Posterior vena cava (tissue), 2 donors: ENCODE results near the gene MARCKSL1. TPM values are rescaled to one million over a fixed set of nuclear protein-coding genes. Genes with fewer than 3 reads are reported as not detected.
"Not testable (repeated sequence)": the region's sequence is repeated elsewhere in the genome, so short reads cannot be mapped to it uniquely, and the experiment has no call there.

Source experiments
- DNase-seq: peaks from one replicate; pipeline ENCODE4 v3.0.0-alpha.2; 2020; ENCODE audit warnings: low spot score
- intact Hi-C, 2 donors: fragments of 100-400 bp; cut with DNase I; formaldehyde crosslinking; loops; one replicate each; pipeline versions ENCODE4 v1.14.1 to v1.14.2; 2022 to 2023
- long read RNA-seq, 2 donors: library from polyadenylated mRNA; unstranded; transcript quantifications; one replicate each; pipeline ENCODE4 v2.0.0, GENCODE V29; 2020 to 2021
- total RNA-seq, 2 donors: library from RNA; stranded (reverse); fragmentation: NEBNext Ultra II Directional; extraction: Animal tissue kit (Norgen Biotek cat#: 25700); gene quantifications; one replicate each; pipeline ENCODE4 v1.2.1, GENCODE V29; 2021
- donor health status: DM: yes; HTN: yes; CAD: no.
- donor health status: DM: yes; HTN: yes; CAD: no.

The MARCKSL1 gene, protein sequence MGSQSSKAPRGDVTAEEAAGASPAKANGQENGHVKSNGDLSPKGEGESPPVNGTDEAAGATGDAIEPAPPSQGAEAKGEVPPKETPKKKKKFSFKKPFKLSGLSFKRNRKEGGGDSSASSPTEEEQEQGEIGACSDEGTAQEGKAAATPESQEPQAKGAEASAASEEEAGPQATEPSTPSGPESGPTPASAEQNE
- 10 to 100 TPM; 40.9 to 43.9 TPM for total RNA-seq
- long read RNA-seq, donor 1, transcript MARCKSL1-201 (2 exons, 1,699 nt), result major isoform, 57 of 61 reads
- long read RNA-seq, donor 1, partial matches to known transcripts, result 0 of 61 reads
- long read RNA-seq, donor 1, other reads (novel, unspliced or antisense), result 4 of 61 reads
- long read RNA-seq, donor 2, transcript MARCKSL1-201 (2 exons, 1,699 nt), result major isoform, 19 of 28 reads
- long read RNA-seq, donor 2, partial matches to known transcripts, result 4 of 28 reads
- long read RNA-seq, donor 2, other reads (novel, unspliced or antisense), result 5 of 28 reads

DNA sequence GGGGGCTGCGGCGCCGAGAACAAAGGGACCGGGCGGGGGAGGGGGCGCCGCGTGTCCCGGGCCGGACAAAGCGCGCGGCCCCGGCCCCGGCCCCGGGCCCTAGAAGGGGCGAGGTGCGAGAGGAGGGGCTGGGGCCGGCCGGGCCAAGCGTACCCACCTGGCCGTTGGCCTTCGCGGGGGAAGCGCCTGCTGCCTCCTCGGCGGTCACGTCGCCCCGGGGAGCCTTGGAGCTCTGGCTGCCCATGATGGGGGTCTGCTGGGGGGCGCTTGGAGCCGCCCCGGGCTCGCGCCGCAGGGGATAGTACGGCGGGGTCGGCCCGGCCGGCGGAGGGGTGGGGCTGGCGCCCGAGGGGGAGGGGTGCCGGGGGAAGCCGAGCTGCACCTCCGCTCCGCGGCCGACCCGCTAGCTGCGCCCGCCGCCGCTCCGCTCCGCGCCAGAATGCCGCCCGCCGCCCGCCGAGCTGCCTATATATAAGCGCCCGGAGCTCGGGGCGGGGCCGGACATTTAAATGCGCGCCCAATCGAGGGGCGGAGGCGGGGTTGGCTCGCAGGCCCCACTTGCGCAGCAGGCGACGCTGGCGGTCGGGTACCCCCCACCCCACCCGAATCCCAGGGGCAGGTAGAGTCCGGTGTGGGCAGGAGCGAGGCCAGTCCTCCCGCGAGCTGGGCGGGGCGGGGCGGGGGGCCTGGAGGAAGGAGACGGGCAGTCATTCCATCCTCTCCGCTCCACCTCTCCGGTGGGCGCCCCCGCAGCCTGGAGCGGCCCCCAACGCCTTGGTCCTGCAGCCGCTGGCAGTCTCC is at the start of gene MARCKSL1:
TSS of gene MARCKSL1 (minus strand) at position 444 of the 801 bp plus-strand sequence. CDS start at position 244, 200 bp downstream.
- DNase-seq, result peak; percentile 94
- intact Hi-C loops, result no loop called here

DNA sequence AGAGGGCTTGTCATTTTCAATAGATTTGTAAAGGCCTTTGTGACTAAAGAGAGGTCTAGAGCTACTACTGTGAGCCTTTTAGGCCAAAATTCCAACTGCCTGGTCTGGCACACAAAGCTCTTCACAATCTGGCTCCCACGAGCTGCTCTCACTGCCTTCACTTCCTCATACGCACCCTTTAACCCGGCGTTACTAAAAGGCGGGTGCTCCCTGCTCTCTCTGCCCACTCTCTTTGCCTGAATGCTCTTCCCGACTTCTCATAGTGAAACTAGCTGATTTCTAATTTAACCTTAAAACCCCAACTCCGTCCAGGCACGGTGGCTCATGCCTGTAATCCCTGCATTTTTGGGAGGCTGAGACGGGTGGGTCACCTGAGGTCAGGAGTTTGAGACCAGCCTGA is 44.0 kb upstream of the MARCKSL1 start:
- intact Hi-C loops, result no loop called here
- DNase-seq, result peak; percentile 12

DNA sequence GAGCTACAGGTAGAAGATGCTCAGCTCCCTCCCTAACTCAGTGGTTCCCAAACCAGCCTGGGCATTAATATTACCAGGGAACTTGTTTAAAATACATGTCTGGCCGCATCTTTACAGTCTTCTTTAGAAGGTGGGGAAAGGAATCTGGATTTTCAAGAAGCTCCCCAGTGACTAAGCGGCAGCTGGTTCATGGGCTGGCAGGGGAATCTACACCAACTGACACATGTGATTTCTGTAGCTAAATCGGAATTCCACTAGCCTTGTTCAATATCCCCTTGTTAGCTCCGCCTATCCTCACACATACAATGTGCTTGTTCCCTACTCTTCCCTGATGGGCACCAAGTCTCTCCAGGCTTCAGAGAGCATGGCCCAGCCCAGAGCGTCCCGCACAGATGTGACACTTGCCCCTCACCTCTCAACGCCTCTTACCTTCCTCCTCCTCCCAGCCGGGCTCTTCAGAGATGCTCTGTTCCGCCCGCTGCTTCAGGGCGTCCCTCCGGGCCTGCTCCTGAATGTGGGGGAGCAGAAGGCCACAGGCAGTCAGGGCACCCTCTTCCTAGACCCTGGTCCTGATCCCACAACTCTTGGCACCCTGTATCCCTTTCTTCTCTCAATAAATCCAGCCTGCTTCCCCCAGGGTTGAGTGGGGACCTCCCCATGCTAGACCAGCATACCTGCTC is 41.6 kb upstream of the MARCKSL1 start:
- intact Hi-C loops, result no loop called here
- no peak for DNase-seq

DNA sequence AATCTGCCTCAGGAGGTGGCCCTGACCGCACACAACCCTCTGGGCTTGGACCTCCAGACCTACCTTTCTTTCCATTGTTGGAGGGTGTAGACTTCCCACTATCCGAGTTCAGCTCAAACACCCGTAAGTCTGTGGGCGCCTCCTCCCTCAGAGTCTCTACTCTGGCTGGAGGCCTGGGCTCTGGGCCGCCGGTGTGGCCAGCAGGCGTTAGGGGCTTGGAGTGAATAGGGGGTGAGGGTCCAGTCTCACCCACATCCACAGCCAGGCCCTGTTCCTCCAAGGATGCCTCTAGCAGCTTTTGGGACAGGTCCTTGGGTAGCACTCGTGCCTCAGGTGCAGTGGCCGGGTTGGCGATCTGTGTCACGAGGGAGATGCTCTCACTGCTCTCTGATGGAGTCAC is 40.2 kb upstream of the MARCKSL1 start:
- intact Hi-C loops, result no loop called here
- DNase-seq, result no peak

DNA sequence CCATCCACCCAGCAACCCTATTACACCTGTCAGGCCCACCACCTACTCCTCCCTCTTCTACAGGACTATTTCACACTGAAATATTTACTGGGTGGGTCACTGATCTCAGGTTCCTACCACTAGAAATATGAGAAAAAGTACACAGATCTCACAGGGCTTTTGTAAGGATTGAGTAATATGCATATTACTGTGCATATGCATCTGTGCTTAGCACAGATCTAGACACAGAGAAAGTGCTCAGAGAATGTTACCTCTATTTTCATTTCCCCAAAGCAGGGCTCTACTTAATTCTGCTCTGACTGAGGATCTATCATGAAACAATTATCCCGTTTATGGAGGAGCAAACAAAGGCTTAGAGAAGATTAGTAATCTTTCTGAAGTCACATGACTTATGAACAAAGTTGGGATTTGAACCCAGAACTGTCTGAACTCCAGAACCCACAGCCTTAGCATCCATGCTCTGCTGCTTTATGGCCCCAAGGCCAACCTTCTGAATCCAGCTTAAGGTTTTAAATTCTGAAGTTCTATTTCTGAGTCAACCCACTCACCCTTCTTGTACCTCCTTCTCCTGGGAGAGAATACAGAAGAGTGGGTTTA is 38.1 kb upstream of the MARCKSL1 start:
- no peak for DNase-seq
- intact Hi-C loops, result no loop called here

DNA sequence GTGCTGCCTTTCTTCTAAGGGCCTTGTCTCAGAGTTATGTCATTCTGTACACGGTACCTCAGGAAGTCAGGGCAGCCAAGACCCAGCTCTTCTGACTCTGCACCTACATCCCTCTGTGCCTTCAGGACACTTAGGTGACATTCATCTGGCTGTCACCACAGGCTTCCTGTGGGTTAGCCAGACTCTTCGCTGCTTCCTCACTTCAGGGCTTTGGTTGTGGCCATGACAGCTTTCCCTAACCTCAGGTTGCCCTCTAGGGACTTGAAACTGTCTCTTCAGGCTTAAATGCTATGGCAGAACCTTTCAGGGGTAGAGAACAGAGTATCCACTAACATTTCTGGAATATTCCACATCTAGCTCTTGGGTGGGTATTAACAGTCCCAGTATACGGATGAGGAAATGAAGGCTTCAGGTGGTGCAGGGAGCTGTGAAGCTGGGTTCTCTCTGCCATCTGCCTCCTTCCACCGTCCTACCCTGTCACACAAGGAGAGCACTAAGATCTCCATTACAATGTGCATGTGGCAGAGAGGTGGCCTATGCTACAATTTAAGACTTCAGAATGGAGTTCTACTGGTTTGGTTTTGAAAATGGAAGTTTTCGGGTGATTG is 36.2 kb upstream of the MARCKSL1 start:
- intact Hi-C loops, result no loop called here
- no peak for DNase-seq

DNA sequence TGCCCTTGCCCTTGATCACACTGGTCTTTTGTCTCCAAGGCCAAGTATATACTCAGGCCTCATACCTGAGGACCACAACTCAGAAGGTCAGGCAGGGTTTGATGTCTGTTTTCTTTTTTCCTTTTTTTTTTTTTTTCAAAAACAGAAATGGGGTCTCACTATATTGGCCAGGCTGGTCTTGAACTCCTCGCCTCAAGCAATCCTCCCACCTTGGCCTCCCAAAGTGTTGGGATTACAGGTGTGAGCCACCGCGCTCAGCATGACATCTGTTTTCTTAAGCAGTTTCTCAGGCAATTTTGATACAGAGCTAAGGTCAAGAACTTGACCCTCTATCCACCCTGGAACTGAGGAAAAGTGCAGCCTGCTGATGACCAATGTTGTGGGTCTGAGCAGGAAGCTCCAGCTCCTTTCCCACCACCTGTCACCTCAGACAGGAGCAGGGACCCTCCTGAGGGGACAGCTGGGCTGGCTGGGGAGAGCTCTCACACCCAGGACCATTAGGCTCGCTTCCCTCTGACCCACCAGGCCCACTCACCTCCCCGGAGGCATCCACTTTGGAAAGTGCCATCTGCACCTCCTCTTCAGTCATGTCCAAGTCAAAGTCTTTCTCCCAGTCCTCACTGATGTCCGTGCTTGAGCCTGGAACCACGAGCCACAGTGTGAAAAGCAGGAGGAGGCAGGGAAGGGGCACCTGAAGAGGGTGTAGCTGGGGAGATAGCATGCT is 32.0 kb upstream of the MARCKSL1 start:
- intact Hi-C loops, result no loop called here
- DNase-seq, result no peak

DNA sequence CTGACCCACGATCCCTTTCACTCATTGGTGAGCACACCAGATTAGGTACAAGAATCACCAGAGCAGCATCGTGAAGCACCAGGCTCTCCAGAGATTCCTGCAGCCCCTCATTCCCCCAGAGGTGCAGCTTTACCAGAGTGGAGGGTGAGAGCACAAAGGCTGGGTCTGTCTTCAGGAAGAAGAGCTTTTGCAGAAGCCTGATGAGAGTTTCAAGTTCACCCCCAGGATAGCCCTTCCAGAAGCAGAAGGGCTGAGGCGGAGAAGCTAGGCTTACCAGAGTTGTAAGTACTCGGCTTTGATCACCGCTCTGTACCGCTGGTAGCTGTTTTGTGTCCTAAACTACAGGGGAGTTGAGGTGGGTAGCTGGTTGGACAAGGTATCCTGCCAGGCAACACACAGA is 29.4 kb upstream of the MARCKSL1 start:
- intact Hi-C loops, result no loop called here
- DNase-seq, result no peak

DNA sequence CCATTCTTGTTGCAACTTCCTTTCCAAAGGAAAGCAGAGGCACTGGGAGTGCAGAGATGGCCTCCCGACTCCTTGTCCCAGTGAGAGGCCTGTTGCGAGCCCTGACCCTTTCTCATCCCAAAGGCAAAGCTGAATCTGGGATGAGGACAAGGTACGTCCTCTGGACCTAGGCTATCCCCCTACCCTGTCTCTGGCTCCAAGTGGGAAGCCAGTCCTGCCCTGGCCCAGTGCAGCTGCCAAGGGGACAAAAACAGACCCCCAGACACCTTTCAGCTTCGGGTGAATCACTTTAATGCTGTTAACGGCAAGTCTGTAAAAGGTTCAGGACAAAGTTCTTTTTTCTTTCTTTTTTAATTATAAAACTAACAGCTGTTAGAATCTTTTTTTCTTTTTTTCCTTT is 28.8 kb upstream of the MARCKSL1 start:
- DNase-seq, result no peak
- intact Hi-C loops, result no loop called here

DNA sequence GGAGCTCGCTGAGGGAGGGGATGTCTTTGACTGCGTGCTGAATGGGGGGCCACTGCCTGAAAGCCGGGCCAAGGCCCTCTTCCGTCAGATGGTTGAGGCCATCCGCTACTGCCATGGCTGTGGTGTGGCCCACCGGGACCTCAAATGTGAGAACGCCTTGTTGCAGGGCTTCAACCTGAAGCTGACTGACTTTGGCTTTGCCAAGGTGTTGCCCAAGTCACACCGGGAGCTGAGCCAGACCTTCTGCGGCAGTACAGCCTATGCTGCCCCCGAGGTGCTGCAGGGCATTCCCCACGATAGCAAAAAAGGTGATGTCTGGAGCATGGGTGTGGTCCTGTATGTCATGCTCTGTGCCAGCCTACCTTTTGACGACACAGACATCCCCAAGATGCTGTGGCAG is 27.7 kb upstream of the MARCKSL1 start:
- DNase-seq, result no peak
- intact Hi-C loops, result no loop called here

DNA sequence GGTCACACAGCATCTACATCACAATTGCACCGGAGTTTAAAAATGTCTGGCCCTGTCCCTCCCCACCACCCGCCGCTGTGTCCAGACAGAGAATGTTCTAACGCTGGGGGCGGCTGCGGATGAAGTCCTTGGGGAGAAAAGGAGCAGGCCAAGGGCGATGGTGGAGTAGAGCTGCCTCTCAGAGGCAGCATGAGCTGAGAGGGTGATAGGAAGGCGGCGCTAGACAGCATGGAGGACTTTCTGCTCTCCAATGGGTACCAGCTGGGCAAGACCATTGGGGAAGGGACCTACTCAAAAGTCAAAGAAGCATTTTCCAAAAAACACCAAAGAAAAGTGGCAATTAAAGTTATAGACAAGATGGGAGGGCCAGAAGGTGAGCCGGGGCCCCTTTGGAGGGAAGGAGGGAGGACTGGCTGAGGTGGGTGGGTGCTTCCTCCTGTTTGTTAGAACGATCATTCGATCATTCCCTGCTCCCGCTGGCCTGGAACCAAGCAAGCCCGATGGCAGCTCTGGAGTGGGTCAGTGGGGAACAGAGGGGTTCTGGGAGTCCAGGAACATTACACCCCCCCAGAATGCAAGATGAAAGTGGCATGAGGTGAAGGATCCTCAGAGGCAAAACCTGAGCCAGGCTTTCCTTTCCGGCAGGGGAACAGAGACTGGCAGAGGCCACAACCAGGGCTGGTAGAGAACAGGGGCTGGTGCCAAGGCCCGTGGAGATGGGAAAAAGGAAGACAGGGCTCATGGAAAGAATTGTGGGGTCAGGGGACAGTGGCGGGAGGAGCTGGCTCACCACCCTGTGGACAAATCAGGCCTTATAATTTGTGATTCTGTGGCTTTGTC is 26.7 kb upstream of the MARCKSL1 start, which contains the start of the genes FAM229A and TSSK3:
TSS of gene FAM229A (minus strand) at position 12 of the 840 bp plus-strand sequence. CDS start 394 bp downstream, outside the sequence.
TSS of gene TSSK3 (plus strand) at position 66 of the 840 bp plus-strand sequence. CDS start at position 229, 163 bp downstream.
- no peak for DNase-seq
- intact Hi-C loops, result no loop called here

DNA sequence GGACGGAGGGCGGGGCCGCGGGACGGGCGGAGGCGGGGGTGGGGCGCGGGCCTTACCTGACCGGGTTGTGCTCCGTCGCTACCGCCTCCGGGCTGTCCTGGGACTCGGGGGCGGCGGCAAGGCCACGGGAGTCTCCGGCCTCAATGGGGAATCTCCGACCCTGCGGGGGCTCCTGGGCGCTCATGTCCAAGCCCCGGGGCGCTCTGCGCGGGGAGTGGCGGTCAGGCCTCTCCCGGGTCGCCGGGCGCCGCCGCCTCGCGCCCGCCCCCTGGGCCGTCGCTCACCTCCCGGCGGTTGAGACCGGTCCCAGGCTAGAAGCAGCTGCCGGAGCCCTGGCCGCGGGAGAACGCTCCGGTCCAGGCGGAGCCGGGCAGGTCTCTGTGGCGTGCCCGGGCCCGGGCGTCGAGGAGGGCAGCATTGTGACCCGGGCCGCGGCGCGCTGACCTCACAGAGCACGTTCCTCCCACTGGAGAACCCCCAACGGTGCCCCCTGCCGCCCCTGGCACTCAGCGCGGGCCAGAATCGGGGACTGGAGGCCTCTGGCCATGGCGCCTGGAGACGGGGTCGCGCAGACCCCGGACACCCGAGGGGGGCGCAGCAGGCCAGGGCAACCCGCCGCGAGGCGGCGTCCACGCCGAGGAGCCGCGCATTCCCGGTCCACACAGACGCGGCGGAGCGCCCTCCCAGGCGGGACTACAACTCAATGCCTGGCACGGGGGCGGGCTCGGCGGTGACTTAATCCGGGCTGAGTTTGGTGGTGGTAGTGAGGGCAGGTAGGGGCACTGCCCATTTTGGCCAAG is 25.8 kb upstream of the MARCKSL1 start:
- intact Hi-C loops, result no loop called here
- peak; percentile 85 for DNase-seq

DNA sequence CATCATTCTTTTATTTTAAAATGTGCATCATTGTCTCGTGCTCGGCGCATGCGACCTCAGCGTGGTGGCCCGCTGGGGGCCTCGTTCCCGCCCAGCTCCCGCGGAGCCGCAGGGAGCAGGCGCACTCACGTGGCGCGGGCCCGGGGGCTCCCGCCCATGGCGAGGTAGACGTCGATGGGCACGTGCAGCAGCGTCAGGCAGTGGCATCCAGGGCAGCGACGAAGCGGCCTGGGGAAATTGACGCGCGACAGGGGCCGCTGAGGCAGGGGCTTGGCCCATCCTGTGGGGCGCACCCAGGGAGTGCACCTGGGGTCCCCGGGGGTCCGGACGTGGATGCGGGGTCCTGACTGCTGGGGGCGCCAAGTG is 25.3 kb upstream of the MARCKSL1 start:
- intact Hi-C loops, result no loop called here
- DNase-seq, result no peak

DNA sequence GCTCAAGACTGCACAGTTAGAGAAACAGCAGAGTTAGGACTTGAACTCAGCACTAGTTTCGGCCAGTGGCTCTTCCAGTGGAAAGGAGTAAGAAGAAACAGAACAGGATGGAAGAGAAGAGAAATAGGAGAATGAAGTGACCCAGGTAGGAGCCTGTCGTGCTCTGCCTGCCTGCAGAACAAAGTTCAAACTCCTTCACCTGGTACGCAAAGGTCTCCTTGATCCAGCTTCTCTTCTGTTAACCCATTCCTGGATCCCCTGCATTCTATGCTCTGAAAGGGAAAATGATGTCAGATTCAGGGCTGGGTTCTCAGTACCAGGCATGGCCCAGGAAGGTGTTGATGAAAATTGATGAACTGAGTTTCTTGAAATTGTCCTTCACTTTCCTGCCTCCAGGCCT is 22.4 kb upstream of the MARCKSL1 start:
- intact Hi-C loops, result no loop called here
- DNase-seq, result no peak

DNA sequence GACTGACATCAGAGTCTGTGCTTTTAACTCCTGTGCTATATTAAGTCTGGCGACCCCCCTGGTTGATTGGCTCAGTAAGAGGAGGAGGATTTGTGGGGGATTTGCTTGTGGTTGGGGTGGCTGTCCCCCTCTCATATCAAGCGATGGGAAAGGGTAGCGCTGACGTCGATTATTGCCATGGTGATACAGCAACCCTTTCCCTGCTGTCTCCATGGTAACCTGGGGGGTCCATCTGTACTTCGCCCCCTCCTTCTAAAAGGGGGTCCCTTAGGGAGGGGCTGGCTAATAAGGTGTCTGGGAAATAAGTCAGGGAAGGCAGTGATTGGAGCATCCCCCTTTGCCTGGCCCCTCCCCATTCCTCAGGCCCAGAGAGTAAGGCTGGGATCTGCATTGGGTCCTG is 21.6 kb upstream of the MARCKSL1 start:
- no peak for DNase-seq
- intact Hi-C loops, result no loop called here

DNA sequence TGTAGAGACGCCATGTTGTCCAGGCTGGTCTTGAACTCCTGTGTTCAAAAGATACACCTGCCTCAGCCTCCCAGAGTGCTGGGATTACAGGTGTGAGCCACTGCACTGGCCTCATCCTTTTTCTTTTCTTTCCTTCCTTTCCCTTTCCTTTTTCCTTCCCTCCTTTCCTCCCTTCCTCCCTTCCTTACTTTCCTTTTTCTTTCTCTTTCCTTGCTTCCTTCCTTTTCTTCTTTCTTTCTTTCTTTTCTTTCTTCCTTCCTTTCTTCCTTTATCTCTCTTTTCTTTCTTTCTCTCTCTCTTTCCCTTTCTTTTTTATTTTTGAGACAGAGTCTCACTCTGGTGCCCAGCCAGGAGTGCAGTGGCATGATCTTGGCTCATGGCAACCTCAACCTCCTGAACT is 20.4 kb upstream of the MARCKSL1 start:
- intact Hi-C loops, result no loop called here
- DNase-seq, result no peak

DNA sequence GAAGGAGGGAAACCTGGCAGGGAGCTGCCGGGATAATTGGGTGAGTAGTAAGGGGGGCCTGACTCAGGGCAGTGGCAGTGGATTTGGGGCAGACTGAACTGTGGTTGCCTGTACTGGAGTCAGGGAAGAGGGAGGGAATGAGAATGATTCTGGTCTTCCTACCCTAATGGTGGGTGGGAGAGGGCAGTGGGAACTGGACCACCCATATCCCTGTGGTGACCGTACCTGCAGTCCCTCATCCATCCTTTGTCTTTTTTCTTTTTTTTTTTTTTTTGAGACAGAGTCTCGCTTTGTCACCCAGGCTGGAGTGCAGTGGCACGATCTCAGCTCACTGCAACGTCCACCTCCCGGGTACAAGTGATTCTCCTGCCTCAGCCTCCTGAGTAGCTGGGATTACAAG is 19.7 kb upstream of the MARCKSL1 start:
- DNase-seq, intact Hi-C loops: not testable (repeated sequence)
